Glomerular endothelial cell (primary cell): Measurements from ENCODE around the gene CMKLR1. TPM values are rescaled to one million over a fixed set of nuclear protein-coding genes. Genes with fewer than 3 reads are reported as not detected.

Experiments
- DNase-seq: peaks from one replicate; pipeline ENCODE4 v3.0.0-alpha.2; 2011; ENCODE audit warnings: low read depth, low spot score; ENCODE audit errors: extremely low read depth
- total RNA-seq: library from RNA; depleted of rRNA; stranded (reverse); fragments of >200 nt; gene quantifications from 2 replicates; pipeline ENCODE4 v1.2.3, GENCODE V29; 2015

The CMKLR1 gene
- 0.05 and 0.06 TPM in 2 replicates for total RNA-seq

DNA sequence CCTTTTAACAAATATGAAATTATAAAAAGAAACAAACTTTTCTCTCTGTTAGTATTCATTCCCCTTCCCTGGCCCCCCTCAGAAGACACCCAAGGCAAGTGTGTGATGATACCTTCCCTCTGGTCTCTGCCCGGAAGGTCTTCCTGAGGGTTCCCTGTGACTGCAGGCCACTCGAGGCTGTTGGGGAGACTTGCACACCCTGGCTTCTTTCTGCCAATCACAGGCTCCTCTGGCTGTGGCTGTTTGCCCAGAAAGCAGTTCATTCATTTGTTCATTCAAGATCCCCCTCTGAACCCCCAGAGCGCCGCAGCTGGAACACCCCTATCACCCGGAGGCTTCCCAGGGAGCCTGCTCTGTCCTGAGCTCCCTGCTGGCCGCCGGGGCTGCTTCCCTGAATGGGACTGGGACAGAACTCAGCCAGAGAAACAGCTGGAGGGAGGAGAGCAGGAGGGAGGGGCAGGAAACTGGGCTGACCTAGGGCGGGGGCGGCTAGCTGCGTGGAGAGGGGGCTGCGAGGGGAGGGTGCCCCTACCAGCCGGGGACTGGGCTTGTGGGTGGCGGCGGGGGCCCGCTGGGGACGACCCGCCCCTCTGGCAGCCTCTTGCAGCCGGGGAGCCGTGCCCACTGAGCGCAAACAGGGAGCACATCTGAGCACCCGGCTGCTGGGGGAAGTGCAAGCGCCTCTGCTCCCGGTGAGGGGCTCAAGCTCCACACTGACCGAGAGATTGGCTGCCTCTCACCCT lies at the start of gene CMKLR1:
CMKLR1 (minus strand) TSS at position 397 of the 743 bp plus-strand sequence. CDS start 45,720 bp downstream, outside the sequence.
- no peak for DNase-seq

DNA sequence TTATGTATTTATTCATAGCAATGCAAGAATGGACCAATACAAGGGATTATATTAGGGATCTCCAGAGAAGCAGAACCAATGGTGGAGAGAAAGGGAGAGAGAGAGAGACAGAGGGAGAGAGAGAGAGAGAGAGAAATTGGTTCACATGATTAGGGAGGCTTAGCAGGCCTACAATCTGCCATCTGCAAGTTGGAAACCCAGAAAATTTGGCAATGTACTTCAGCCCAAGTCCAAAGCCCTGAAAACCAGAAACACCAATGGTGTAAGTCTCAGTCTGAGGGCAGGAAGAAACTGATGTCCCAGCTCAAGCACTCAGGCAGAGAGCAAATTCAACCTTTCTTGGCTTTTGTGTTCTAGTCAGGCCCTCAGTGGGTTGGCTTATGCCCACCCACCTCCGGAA lies 48.7 kb upstream of the CMKLR1 start:
- DNase-seq, result no peak

DNA sequence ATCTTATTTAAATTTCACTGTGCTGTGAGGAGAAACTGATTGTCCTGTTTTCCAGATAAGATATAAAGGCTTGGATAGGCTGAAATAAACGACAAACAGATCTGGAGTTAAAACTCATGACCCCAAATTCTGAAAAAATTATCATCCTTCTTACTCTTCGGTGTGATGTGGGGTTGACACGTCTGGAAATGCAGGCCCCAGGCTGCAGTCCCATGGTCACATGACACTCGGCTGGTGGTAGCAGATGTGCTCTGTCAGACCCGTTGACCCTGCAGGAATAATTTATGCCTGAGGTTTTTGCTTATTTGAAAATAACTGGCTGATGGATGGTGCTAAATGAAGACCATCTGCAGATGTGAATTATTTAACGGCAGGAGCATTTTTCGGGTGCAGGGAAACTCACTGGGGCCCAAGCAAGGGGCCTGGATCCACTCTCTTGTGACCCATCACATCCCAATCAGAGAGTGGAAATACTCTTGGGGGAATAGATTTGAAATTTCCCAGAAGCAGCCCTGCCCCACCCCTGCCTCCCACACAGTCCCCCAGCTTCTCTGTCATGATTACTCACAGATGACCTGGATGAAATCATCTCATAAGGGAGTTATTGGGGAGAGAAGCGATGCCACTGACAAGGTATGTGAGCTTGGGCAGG lies 47.7 kb upstream of the CMKLR1 start:
- DNase-seq, result no peak

DNA sequence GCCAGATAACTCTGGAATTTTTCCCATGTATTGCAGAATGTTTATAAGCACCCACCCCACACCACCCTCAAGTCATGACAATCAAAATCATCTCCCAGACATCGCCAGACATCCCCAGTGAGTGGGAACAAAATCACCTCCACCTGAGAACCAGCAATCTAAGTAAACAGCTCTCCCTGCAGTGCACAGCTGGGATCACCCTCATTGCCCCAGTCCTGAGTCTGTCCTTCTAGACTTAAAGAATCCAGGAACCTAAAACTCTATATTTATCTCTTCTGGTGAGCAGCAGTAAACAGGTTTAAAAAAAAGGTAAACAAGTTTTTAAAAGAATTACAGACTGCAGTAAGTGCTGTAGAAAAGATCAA lies 43.3 kb upstream of the CMKLR1 start:
- DNase-seq, result no peak

DNA sequence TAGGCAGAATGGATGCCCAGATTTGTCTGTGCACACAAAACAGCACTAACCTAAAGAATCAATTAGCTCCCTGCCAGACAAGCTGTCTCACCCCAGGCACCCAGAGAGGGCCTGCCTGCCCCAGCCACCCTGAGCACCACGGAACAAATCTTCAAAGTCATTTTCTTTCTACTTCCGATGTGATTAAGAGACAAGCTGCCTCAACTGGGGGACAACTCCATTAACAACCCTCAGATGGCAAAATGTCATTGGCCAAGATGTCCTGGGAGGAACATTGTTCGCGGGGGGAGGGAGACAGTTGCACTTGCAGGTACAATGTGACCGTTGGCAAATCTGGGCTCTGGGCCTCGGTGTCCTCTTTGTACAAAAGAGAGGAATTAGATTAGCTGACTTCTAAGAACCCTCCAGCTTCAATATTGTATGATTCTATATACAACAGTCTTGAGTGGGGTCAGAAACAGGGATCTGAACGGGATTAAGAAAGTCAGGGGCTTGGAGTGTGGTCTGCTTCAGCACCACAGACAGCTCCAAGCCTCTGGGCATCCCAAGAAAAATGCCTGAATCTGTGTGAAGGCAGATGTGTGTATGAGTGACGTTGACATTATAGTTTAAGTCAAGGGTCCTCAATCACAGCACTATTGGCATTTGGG lies 42.8 kb upstream of the CMKLR1 start:
- DNase-seq, result no peak

GRCh38 chr12:108380382-108380781 lies 41.3 kb upstream of the CMKLR1 start:
- no peak for DNase-seq

GRCh38 chr12:108379823-108380222 lies 40.7 kb upstream of the CMKLR1 start:
- no peak for DNase-seq

GRCh38 chr12:108378926-108379325 lies 39.8 kb upstream of the CMKLR1 start:
- no peak for DNase-seq

- no peak for DNase-seq
Observed at GRCh38 chr12:108377260-108377659, 38.1 kb upstream of the CMKLR1 start.

DNA sequence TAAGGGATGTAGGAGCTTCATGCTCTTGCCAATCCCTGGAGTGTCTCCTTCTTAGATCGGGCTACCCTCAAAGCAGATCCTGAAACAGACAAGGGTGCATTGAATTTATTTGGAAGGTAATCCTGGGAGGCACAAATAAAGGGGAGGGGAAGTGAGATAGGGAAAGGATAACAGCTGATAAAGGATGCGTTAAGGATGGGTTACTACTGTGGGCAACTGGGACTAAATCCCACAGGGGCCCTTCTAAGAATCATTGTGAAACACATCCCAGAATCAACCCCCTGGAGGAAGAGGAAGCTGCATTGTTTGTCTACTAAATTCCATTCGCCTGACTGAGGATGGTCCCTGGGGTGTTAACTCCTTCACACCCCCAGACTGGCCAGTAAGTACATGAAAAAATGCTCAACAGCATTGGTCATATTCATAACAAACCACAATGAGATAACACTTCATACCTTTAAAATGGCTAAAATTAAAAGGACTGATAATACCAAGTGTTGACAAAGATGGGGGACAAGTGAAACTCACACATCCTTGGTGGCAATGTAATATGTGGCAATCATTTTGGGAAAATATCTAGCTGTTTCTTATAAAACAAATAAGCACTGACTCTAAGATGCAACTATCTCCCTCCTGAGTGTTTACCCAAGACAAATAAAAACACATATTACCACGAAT lies 37.0 kb upstream of the CMKLR1 start:
- DNase-seq, result no peak

- DNase-seq, result no peak
Observed at GRCh38 chr12:108374596-108375320, 35.6 kb upstream of the CMKLR1 start.

- no peak for DNase-seq
Observed at GRCh38 chr12:108373111-108373510, 34.0 kb upstream of the CMKLR1 start.

- no peak for DNase-seq
Observed at GRCh38 chr12:108371801-108372344, 32.8 kb upstream of the CMKLR1 start.

GRCh38 chr12:108370415-108370814 lies 31.3 kb upstream of the CMKLR1 start:
- no peak for DNase-seq

GRCh38 chr12:108369736-108370396 lies 30.8 kb upstream of the CMKLR1 start:
- no peak for DNase-seq

DNA sequence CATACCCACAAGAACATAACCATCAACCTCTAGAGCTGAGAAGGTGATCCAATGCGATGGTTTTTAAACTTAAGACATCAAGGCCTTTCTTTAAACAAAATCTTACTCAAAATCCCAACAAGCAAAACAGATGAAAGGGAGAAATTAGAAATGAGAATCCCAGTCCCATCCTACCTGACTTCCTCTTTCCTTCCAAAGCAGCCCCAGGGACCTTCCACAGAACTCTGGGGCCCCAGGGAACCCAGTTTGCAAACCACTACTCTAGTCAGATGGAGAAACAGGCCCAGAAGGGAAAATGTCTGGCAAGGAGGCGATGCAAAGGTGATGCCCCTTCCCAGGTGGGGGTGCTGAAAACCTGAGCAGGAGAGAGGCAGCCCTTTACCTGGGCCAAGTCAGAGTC lies 29.0 kb upstream of the CMKLR1 start:
- DNase-seq, result no peak

DNA sequence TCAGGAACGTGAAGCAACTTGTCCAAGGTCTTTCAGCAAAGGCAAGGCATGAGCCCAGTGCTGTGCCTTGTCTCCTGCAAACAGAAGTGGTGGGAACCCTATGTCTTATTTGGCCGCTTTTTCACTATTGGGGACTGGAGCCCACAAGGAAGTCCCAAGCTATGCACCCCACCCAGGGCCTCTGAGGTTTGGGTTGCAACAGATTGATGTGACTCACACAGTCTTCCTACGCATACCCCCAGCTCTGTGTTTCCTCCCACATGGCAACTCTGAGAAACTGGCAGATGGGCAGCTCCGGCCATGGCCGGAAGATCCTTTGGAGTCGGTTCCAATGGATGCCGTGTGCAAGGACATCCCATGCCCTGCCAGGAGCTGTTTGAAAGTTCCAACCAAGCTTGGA lies 28.3 kb upstream of the CMKLR1 start:
- DNase-seq, result no peak

- DNase-seq, result no peak
Observed at GRCh38 chr12:108365324-108365723, 26.2 kb upstream of the CMKLR1 start.

- DNase-seq, result no peak
Observed at GRCh38 chr12:108364879-108365278, 25.8 kb upstream of the CMKLR1 start.

DNA sequence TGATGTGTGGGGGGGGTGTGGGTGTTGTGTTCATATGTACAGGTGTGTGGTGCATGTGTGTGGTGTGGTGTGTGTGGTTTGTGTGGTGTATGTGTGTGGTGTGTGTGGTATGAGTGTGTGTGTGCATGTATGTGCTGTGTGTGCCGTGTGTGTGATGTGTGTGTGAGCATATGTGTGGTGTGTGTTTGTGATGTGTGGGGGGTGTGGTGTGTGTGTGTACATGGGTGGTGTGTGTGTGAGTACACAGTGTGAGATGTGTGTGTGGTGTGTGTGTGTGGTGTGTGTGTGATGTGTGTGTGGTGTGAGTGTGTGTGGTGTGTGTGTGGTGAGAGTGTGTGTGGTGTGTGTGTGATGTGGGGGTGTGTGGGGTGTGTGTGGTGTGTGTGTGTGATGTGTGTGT lies 24.5 kb upstream of the CMKLR1 start:
- no peak for DNase-seq
